Ascending aorta (tissue), 2 donors: ENCODE data around the gene PATL2. TPM values are rescaled to one million over a fixed set of nuclear protein-coding genes. Genes with fewer than 3 reads are reported as not detected.

Source experiments
- DNase-seq, 2 donors: peaks; one replicate each; pipeline ENCODE4 v3.0.0-alpha.2; 2019; ENCODE audit warnings: low spot score in 2 of 2
- H3K27ac ChIP-seq, 2 donors: fragments of 200-600 bp; sonication (generic); one replicate each; pipeline ENCODE4 v1.5.1; 2016 to 2017; ENCODE audit warnings: mild to moderate bottlenecking in 1 of 2
- H3K27me3 ChIP-seq: fragments of 200-600 bp; sonication (generic); one replicate; pipeline ENCODE4 v1.5.1; 2017
- H3K36me3 ChIP-seq, 2 donors: fragments of 200-600 bp; sonication (generic); one replicate each; pipeline ENCODE4 v1.5.1; 2016
- H3K4me1 ChIP-seq, 2 donors: fragments of 200-600 bp; sonication (generic); one replicate each; pipeline ENCODE4 v1.5.1; 2016 to 2017; ENCODE audit warnings: mild to moderate bottlenecking in 1 of 2
- H3K4me3 ChIP-seq, 2 donors: fragments of 200-600 bp; sonication (generic); one replicate each; pipeline ENCODE4 v1.5.1; 2016 to 2017; ENCODE audit warnings: mild to moderate bottlenecking in 1 of 2
- H3K9me3 ChIP-seq, 2 donors: fragments of 200-600 bp; sonication (generic); one replicate each; pipeline ENCODE4 v1.5.1; 2016
- intact Hi-C: fragments of 100-400 bp; cut with DNase I; formaldehyde crosslinking; loops from one replicate; pipeline ENCODE4 v1.15.1; 2023
- total RNA-seq: library from RNA; depleted of rRNA; stranded (reverse); fragments of >200 nt; gene quantifications from one replicate; pipeline ENCODE4 v1.1.0, GENCODE V29; 2016
- TF ChIP-seq, protein P1 (sequence below), 3 experiments: fragments of 200-600 bp in 2 of 3; fragments of 450-650 bp in 1 of 3; sonication (generic) in 2 of 3; IDR thresholded peaks; one replicate each; pipeline ENCODE4 v1.5.1; 2016 to 2019; ENCODE audit warnings: antibody characterized with exemption in 3 of 3, mild to moderate bottlenecking in 1 of 3, moderate library complexity in 1 of 3

PATL2 gene
- total RNA-seq, 1 donor from 2014 or later: not detected

DNA sequence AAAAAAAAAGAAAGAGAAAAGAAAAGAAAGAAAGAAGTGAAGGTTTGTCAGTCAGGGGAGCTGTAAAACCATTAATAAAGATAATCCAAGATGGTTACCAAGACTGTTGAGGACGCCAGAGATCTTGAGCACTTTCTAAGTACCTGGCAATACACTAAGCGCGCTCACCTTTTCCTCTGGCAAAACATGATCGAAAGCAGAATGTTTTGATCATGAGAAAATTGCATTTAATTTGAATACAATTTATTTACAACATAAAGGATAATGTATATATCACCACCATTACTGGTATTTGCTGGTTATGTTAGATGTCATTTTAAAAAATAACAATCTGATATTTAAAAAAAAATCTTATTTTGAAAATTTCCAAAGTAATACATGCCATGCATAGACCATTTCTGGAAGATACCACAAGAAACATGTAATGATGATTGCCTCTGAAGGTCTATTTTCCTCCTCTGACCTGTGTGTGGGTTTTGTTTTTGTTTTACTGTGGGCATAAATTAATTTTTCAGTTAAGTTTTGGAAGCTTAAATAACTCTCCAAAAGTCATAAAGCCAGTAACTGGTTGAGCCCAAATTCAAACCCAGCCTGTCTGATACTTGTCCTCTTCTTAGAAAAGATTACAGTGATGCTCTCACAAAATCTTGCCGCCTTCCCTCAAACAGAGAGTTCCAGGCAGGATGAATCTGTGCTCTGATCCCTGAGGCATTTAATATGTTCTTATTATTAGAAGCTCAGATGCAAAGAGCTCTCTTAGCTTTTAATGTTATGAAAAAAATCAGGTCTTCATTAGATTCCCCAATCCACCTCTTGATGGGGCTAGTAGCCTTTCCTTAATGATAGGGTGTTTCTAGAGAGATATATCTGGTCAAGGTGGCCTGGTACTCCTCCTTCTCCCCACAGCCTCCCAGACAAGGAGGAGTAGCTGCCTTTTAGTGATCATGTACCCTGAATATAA lies 2.2 kb upstream of the PATL2 start:
- intact Hi-C loops: loop anchor here (5.0 to 10.0 kb wide), 4 partner anchors 286 to 1198 kb away; partner anchors contain the start of genes CTDSPL2, GOLM2 and MAP1A
- Histone ChIP-seq H3K4me1 (peaks cover 4 to 15% of the 10 kb centered on the region in 2 donors), H3K27ac (peak overlapping the region; percentile 97 to 99), H3K36me3 (peaks cover 32% of the 10 kb centered on the region in 2 donors), H3K9me3 (no peaks in the 10 kb centered on the region), H3K4me3 (peak overlapping the region; percentile 87 to 90), H3K27me3 (no peaks in the 10 kb centered on the region)
- DNase-seq: no peak
- TF ChIP-seq, protein P1, sequence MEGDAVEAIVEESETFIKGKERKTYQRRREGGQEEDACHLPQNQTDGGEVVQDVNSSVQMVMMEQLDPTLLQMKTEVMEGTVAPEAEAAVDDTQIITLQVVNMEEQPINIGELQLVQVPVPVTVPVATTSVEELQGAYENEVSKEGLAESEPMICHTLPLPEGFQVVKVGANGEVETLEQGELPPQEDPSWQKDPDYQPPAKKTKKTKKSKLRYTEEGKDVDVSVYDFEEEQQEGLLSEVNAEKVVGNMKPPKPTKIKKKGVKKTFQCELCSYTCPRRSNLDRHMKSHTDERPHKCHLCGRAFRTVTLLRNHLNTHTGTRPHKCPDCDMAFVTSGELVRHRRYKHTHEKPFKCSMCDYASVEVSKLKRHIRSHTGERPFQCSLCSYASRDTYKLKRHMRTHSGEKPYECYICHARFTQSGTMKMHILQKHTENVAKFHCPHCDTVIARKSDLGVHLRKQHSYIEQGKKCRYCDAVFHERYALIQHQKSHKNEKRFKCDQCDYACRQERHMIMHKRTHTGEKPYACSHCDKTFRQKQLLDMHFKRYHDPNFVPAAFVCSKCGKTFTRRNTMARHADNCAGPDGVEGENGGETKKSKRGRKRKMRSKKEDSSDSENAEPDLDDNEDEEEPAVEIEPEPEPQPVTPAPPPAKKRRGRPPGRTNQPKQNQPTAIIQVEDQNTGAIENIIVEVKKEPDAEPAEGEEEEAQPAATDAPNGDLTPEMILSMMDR (IDR thresholded peaks at IDR 0.05): peak in 1 of 3 experiments; percentile 36

DNA sequence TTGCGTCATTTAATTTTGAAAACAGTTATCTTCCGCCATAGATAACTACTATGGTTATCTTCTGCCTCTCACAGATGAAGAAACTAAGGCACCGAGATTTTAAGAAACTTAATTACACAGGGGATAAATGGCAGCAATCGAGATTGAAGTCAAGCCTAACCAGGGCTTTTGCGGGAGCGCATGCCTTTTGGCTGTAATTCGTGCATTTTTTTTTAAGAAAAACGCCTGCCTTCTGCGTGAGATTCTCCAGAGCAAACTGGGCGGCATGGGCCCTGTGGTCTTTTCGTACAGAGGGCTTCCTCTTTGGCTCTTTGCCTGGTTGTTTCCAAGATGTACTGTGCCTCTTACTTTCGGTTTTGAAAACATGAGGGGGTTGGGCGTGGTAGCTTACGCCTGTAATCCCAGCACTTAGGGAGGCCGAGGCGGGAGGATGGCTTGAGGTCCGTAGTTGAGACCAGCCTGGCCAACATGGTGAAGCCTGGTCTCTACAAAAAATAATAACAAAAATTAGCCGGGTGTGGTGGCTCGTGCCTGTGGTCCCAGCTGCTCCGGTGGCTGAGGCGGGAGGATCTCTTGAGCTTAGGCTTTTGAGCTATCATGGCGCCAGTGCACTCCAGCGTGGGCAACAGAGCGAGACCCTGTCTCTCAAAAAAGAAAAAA lies 1.4 kb upstream of the PATL2 start:
- H3K27me3 ChIP-seq: no peaks in the 10 kb centered on the region
- intact Hi-C loops: loop anchor here (5.0 to 10.0 kb wide), 4 partner anchors 285 to 1198 kb away; partner anchors contain the start of genes CTDSPL2, GOLM2 and MAP1A
- H3K9me3 ChIP-seq: no peaks in the 10 kb centered on the region
- peak overlapping the region; percentile 87 to 90 for H3K4me3 ChIP-seq
- H3K27ac ChIP-seq: peak overlapping the region; percentile 97 to 99
- DNase-seq: peak; percentile 24 to 85
- TF ChIP-seq, protein P1 (IDR thresholded peaks at IDR 0.05): no peak
- H3K4me1 ChIP-seq: peaks cover 4 to 15% of the 10 kb centered on the region in 2 donors
- peaks cover 24% of the 10 kb centered on the region in 2 donors for H3K36me3 ChIP-seq

- no peak for DNase-seq
- H3K27me3 ChIP-seq: no peaks in the 10 kb centered on the region
- peak overlapping the region; percentile 87 to 90 for H3K4me3 ChIP-seq
- peak overlapping the region; percentile 97 to 99 for H3K27ac ChIP-seq
- intact Hi-C loops: loop anchor here (1.0 to 10.0 kb wide), 6 partner anchors 17 to 1197 kb away; partner anchors contain the start of genes CTDSPL2, GOLM2, MAP1A and SPG11
- H3K4me1 ChIP-seq: peaks cover 4 to 15% of the 10 kb centered on the region in 2 donors
- TF ChIP-seq, protein P1 (IDR thresholded peaks at IDR 0.05): no peak
- H3K36me3 ChIP-seq: peaks cover 18% of the 10 kb centered on the region in 2 donors
- no peaks in the 10 kb centered on the region for H3K9me3 ChIP-seq
Measured at GRCh38 chr15:44711743-44712345, 721 bp upstream of the PATL2 start.

- intact Hi-C loops: loop anchor here (1.0 to 10.0 kb wide), 6 partner anchors 19 to 1196 kb away; partner anchors contain the start of genes CTDSPL2, GOLM2, MAP1A and SPG11
Measured at GRCh38 chr15:44710236-44711095, 657 bp downstream of the PATL2 start.

More at GRCh38 chr15:44710236-44711095, 657 bp downstream of the PATL2 start:
- H3K27me3 ChIP-seq: no peaks in the 10 kb centered on the region
- TF ChIP-seq, protein P1 (IDR thresholded peaks at IDR 0.05): peak; percentile 15 to 39 (median 21)
- H3K27ac ChIP-seq: peak overlapping the region; percentile 97 to 99
- peaks cover 4 to 15% of the 10 kb centered on the region in 2 donors for H3K4me1 ChIP-seq
- H3K4me3 ChIP-seq: peak overlapping the region; percentile 87 to 90
- H3K9me3 ChIP-seq: no peaks in the 10 kb centered on the region
- DNase-seq: peak in 1 of 2 donors; percentile 77
- H3K36me3 ChIP-seq: peaks cover 4% of the 10 kb centered on the region in 2 donors
